ENCODE data around the gene PPP1R9A.

PPP1R9A gene

GRCh38 chr7:95213809-95214492, 306.6 kb downstream of the PPP1R9A start:
- no peak overlapping the region for H3K27ac ChIP-seq (ENCODE audit: low read depth, low read length)
- no peaks in the 10 kb centered on the region for H3K4me1 ChIP-seq (ENCODE audit: insufficient read depth, low read length)
- no peak overlapping the region for H3K4me3 ChIP-seq (ENCODE audit: low read depth in 1 of 2, low read length in 2 of 2)
- H3K9ac ChIP-seq (ENCODE audit: low read length) = no peak overlapping the region
- no peaks in the 10 kb centered on the region for H3K9me3 ChIP-seq (ENCODE audit: low read length)
- no peaks in the 10 kb centered on the region for H3K27me3 ChIP-seq (ENCODE audit: control insufficient read depth in 1 of 2, insufficient read depth in 2 of 2, low read length in 2 of 2)
- H3K36me3 ChIP-seq (ENCODE audit: insufficient read depth, low read length) = no peaks in the 10 kb centered on the region

GRCh38 chr7:95219721-95220120, 312.3 kb downstream of the PPP1R9A start:
- H3K9me3 ChIP-seq (ENCODE audit: low read length) = no peaks in the 10 kb centered on the region
- H3K27me3 ChIP-seq (ENCODE audit: control insufficient read depth in 1 of 2, insufficient read depth in 2 of 2, low read length in 2 of 2) = no peaks in the 10 kb centered on the region
- no peaks in the 10 kb centered on the region for H3K4me1 ChIP-seq (ENCODE audit: insufficient read depth, low read length)
- no peak overlapping the region for H3K4me3 ChIP-seq (ENCODE audit: low read depth in 1 of 2, low read length in 2 of 2)
- no peak overlapping the region for H3K27ac ChIP-seq (ENCODE audit: low read depth, low read length)
- H3K36me3 ChIP-seq (ENCODE audit: insufficient read depth, low read length) = no peaks in the 10 kb centered on the region
- H3K9ac ChIP-seq (ENCODE audit: low read length) = no peak overlapping the region

GRCh38 chr7:95220328-95220727, 312.9 kb downstream of the PPP1R9A start:
- no peak overlapping the region for H3K27ac ChIP-seq (ENCODE audit: low read depth, low read length)

GRCh38 chr7:95225301-95225700, 317.9 kb downstream of the PPP1R9A start:
- Histone ChIP-seq H3K27ac (ENCODE audit: low read depth, low read length) (no peak overlapping the region), H3K4me1 (ENCODE audit: insufficient read depth, low read length) (no peaks in the 10 kb centered on the region), H3K9ac (ENCODE audit: low read length) (no peak overlapping the region), H3K9me3 (ENCODE audit: low read length) (no peaks in the 10 kb centered on the region), H3K27me3 (ENCODE audit: control insufficient read depth in 1 of 2, insufficient read depth in 2 of 2, low read length in 2 of 2) (no peaks in the 10 kb centered on the region), H3K4me3 (ENCODE audit: low read depth in 1 of 2, low read length in 2 of 2) (no peak overlapping the region), H3K36me3 (ENCODE audit: insufficient read depth, low read length) (no peaks in the 10 kb centered on the region)

More at GRCh38 chr7:95220328-95220727, 312.9 kb downstream of the PPP1R9A start:
- H3K4me3 ChIP-seq (ENCODE audit: low read depth in 1 of 2, low read length in 2 of 2) = no peak overlapping the region
- no peaks in the 10 kb centered on the region for H3K27me3 ChIP-seq (ENCODE audit: control insufficient read depth in 1 of 2, insufficient read depth in 2 of 2, low read length in 2 of 2)
- no peaks in the 10 kb centered on the region for H3K9me3 ChIP-seq (ENCODE audit: low read length)
- no peaks in the 10 kb centered on the region for H3K36me3 ChIP-seq (ENCODE audit: insufficient read depth, low read length)
- H3K4me1 ChIP-seq (ENCODE audit: insufficient read depth, low read length) = no peaks in the 10 kb centered on the region
- no peak overlapping the region for H3K9ac ChIP-seq (ENCODE audit: low read length)

- Histone ChIP-seq H3K9me3 (ENCODE audit: low read length) (no peaks in the 10 kb centered on the region), H3K27ac (ENCODE audit: low read depth, low read length) (no peak overlapping the region), H3K9ac (ENCODE audit: low read length) (no peak overlapping the region), H3K4me1 (ENCODE audit: insufficient read depth, low read length) (no peaks in the 10 kb centered on the region), H3K27me3 (ENCODE audit: control insufficient read depth in 1 of 2, insufficient read depth in 2 of 2, low read length in 2 of 2) (no peaks in the 10 kb centered on the region), H3K4me3 (ENCODE audit: low read depth in 1 of 2, low read length in 2 of 2) (no peak overlapping the region), H3K36me3 (ENCODE audit: insufficient read depth, low read length) (no peaks in the 10 kb centered on the region)
These were observed 321.9 kb downstream of the PPP1R9A start for GRCh38 chr7:95229301-95229700.

GRCh38 chr7:95238252-95238943, 331.0 kb downstream of the PPP1R9A start:
- H3K4me1 ChIP-seq (ENCODE audit: insufficient read depth, low read length) = no peaks in the 10 kb centered on the region
- no peak overlapping the region for H3K4me3 ChIP-seq (ENCODE audit: low read depth in 1 of 2, low read length in 2 of 2)
- H3K9me3 ChIP-seq (ENCODE audit: low read length) = no peaks in the 10 kb centered on the region
- H3K27ac ChIP-seq (ENCODE audit: low read depth, low read length) = no peak overlapping the region
- H3K36me3 ChIP-seq (ENCODE audit: insufficient read depth, low read length) = no peaks in the 10 kb centered on the region
- H3K9ac ChIP-seq (ENCODE audit: low read length) = no peak overlapping the region
- no peaks in the 10 kb centered on the region for H3K27me3 ChIP-seq (ENCODE audit: control insufficient read depth in 1 of 2, insufficient read depth in 2 of 2, low read length in 2 of 2)

GRCh38 chr7:95240921-95241320, 333.5 kb downstream of the PPP1R9A start:
- no peak overlapping the region for H3K9ac ChIP-seq (ENCODE audit: low read length)
- no peaks in the 10 kb centered on the region for H3K27me3 ChIP-seq (ENCODE audit: control insufficient read depth in 1 of 2, insufficient read depth in 2 of 2, low read length in 2 of 2)
- H3K27ac ChIP-seq (ENCODE audit: low read depth, low read length) = no peak overlapping the region
- no peaks in the 10 kb centered on the region for H3K4me1 ChIP-seq (ENCODE audit: insufficient read depth, low read length)
- H3K9me3 ChIP-seq (ENCODE audit: low read length) = no peaks in the 10 kb centered on the region
- H3K36me3 ChIP-seq (ENCODE audit: insufficient read depth, low read length) = no peaks in the 10 kb centered on the region
- H3K4me3 ChIP-seq (ENCODE audit: low read depth in 1 of 2, low read length in 2 of 2) = no peak overlapping the region

- Histone ChIP-seq H3K9ac (ENCODE audit: low read length) (no peak overlapping the region), H3K36me3 (ENCODE audit: insufficient read depth, low read length) (no peaks in the 10 kb centered on the region), H3K27me3 (ENCODE audit: control insufficient read depth in 1 of 2, insufficient read depth in 2 of 2, low read length in 2 of 2) (no peaks in the 10 kb centered on the region), H3K4me3 (ENCODE audit: low read depth in 1 of 2, low read length in 2 of 2) (no peak overlapping the region), H3K27ac (ENCODE audit: low read depth, low read length) (no peak overlapping the region), H3K4me1 (ENCODE audit: insufficient read depth, low read length) (peaks cover 8% of the 10 kb centered on the region), H3K9me3 (ENCODE audit: low read length) (no peaks in the 10 kb centered on the region)
These were observed 334.9 kb downstream of the PPP1R9A start for GRCh38 chr7:95242266-95242665.

- H3K9ac ChIP-seq (ENCODE audit: low read length) = no peak overlapping the region
- H3K4me1 ChIP-seq (ENCODE audit: insufficient read depth, low read length) = peaks cover 8% of the 10 kb centered on the region
- H3K9me3 ChIP-seq (ENCODE audit: low read length) = no peaks in the 10 kb centered on the region
- H3K36me3 ChIP-seq (ENCODE audit: insufficient read depth, low read length) = no peaks in the 10 kb centered on the region
- no peaks in the 10 kb centered on the region for H3K27me3 ChIP-seq (ENCODE audit: control insufficient read depth in 1 of 2, insufficient read depth in 2 of 2, low read length in 2 of 2)
- H3K27ac ChIP-seq (ENCODE audit: low read depth, low read length) = no peak overlapping the region
- H3K4me3 ChIP-seq (ENCODE audit: low read depth in 1 of 2, low read length in 2 of 2) = no peak overlapping the region
These were observed 337.2 kb downstream of the PPP1R9A start for GRCh38 chr7:95244616-95245015.

- Histone ChIP-seq H3K9ac (ENCODE audit: low read length) (no peak overlapping the region), H3K9me3 (ENCODE audit: low read length) (no peaks in the 10 kb centered on the region), H3K27me3 (ENCODE audit: control insufficient read depth in 1 of 2, insufficient read depth in 2 of 2, low read length in 2 of 2) (no peaks in the 10 kb centered on the region), H3K4me3 (ENCODE audit: low read depth in 1 of 2, low read length in 2 of 2) (no peak overlapping the region), H3K27ac (ENCODE audit: low read depth, low read length) (no peak overlapping the region), H3K4me1 (ENCODE audit: insufficient read depth, low read length) (peaks cover 8% of the 10 kb centered on the region), H3K36me3 (ENCODE audit: insufficient read depth, low read length) (no peaks in the 10 kb centered on the region)
These were observed 338.6 kb downstream of the PPP1R9A start for GRCh38 chr7:95245828-95246500.

- Histone ChIP-seq H3K27ac (ENCODE audit: low read depth, low read length) (no peak overlapping the region), H3K27me3 (ENCODE audit: control insufficient read depth in 1 of 2, insufficient read depth in 2 of 2, low read length in 2 of 2) (no peaks in the 10 kb centered on the region), H3K36me3 (ENCODE audit: insufficient read depth, low read length) (peaks cover 4% of the 10 kb centered on the region), H3K4me1 (ENCODE audit: insufficient read depth, low read length) (peaks cover 8% of the 10 kb centered on the region), H3K4me3 (ENCODE audit: low read depth in 1 of 2, low read length in 2 of 2) (no peak overlapping the region), H3K9me3 (ENCODE audit: low read length) (no peaks in the 10 kb centered on the region), H3K9ac (ENCODE audit: low read length) (no peak overlapping the region)
These were observed 339.5 kb downstream of the PPP1R9A start for GRCh38 chr7:95246831-95247370.
